Activated CD4-positive, alpha-beta T cell treated with anti-CD3 and anti-CD28 coated beads for 36 hours (primary cell): Measurements from ENCODE around the gene STUB1. TPM values are rescaled to one million over a fixed set of nuclear protein-coding genes. Genes with fewer than 3 reads are reported as not detected.
"Not testable (repeated sequence)": the region's sequence is repeated elsewhere in the genome, so short reads cannot be mapped to it uniquely, and the experiment has no call there.

Experiments used
- ATAC-seq: fragments of 200-7000 bp; cut with Tn5 transposase; one replicate; pipeline ENCODE4 v1.10.0; 2021; ENCODE audit warnings: mild to moderate bottlenecking, moderate library complexity
- CTCF ChIA-PET: fragments of 350-600 bp; sonication (Branson Sonifier 250); formaldehyde crosslinking; loops from one replicate; lab custom pipeline; 2021; ENCODE audit warnings: antibody characterized with exemption; lab: Charles Lee
- POLR2A ChIA-PET: fragments of 350-600 bp; sonication (Branson Sonifier 250); formaldehyde crosslinking; loops from one replicate; lab custom pipeline; 2021; ENCODE audit warnings: antibody characterized with exemption, inconsistent platforms; lab: Charles Lee
- DNase-seq: peaks from one replicate; pipeline ENCODE4 v3.0.0-alpha.2; 2020
- H3K27ac Mint-ChIP-seq: one replicate; pipeline ENCODE4 v1.8.0; 2021; ENCODE audit warnings: mixed read lengths
- H3K27me3 Mint-ChIP-seq: one replicate; pipeline ENCODE4 v1.8.0; 2021; ENCODE audit warnings: mixed read lengths
- H3K36me3 Mint-ChIP-seq: one replicate; pipeline ENCODE4 v1.8.0; 2021; ENCODE audit warnings: low read depth, mixed read lengths
- H3K4me1 Mint-ChIP-seq: one replicate; pipeline ENCODE4 v1.8.0; 2021; ENCODE audit warnings: mixed read lengths
- H3K4me3 Mint-ChIP-seq: one replicate; pipeline ENCODE4 v1.8.0; 2021; ENCODE audit warnings: mild to moderate bottlenecking, moderate library complexity, mixed read lengths
- H3K9me3 Mint-ChIP-seq: one replicate; pipeline ENCODE4 v1.8.0; 2021; ENCODE audit warnings: low read depth, mixed read lengths
- intact Hi-C, 2 experiments: fragments of 100-400 bp; cut with DNase I in 1 of 2; cut with micrococcal nuclease in 1 of 2; formaldehyde crosslinking; loops; one replicate each; pipeline versions ENCODE4 v1.14.2 to v1.15.1; 2022 to 2024; cut with DNase I, micrococcal nuclease
- total RNA-seq, 2 experiments: library from RNA; stranded (reverse); gene quantifications; one replicate each; pipeline ENCODE4 v1.2.3, GENCODE V29; 2021

Gene STUB1
- total RNA-seq, 2 experiments from 2014 or later, result 61.1 to 67.0 TPM

DNA sequence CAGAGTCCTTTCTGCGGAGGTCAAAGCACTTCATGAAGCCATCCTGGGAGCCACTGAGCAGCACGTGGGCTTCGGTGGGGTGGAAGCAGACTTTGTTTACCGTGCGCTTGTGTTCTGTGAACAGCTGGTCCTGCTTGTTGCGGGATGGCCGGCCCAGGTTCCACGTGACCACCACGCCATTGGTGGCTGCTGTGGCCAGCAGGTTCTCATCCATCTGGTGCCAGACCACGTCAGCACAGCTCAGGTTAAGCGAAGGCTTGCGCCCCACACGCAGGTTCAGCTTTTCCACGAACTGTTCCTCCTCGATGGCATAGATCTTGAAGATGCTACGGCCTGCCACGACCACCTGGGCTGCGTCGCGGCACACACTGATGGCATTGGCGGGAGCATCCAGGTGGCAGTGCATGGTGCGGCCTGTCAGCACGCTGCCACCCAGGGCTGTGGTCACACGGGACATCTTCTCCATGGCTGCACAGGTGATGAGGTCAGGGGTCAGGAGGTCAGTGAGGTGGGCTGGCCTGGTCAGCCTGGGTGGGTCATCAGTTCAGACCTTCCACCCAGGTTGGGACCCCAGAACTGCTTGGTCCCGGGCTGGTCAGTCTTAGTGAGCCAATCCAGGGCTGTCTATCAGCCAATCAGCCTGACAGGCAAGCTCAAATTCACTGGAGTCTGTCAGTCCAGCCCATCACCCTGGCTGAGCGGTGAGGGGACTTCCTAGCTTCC, 9.1 kb downstream of the STUB1 start:
- peak overlapping the region; percentile 80 for H3K27ac Mint-ChIP-seq
- peaks cover 21% of the 10 kb centered on the region for H3K4me1 Mint-ChIP-seq
- H3K36me3 Mint-ChIP-seq, result peaks cover 10% of the 10 kb centered on the region
- CTCF ChIA-PET, result interaction anchor here (0.7 to 1.7 kb wide), 3 partner anchors 23 to 61 kb away, joined by 3 to 4 read pairs (median 3); no protein-coding TSS in a partner anchor
- H3K9me3 Mint-ChIP-seq, result no peaks in the 10 kb centered on the region
- intact Hi-C loops, result no loop called here
- no peak for ATAC-seq
- no peaks in the 10 kb centered on the region for H3K27me3 Mint-ChIP-seq
- POLR2A ChIA-PET, result no interaction called here
- peak overlapping the region; percentile 85 for H3K4me3 Mint-ChIP-seq
- DNase-seq, result no peak

DNA sequence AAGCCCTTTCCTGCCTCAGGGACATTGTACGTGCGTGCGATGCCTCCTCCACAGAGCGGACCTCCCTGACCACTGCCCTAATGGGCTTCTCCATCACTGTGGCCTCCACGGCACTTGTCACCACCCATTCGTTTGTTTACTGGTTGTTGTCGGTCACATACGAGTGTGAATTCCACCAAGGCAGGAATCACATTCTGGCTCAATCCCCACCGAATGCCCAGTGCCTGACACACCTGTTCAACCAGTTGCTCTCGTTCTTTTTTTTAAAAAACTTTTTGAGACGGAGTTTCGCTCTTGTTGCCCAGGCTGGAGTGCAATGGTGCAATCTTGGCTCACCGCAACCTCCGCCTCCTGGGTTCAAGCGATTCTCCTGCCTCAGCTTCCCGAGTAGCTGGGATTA, 11.0 kb downstream of the STUB1 start:
- intact Hi-C loops, H3K9me3 Mint-ChIP-seq, POLR2A ChIA-PET, H3K36me3 Mint-ChIP-seq, ATAC-seq, DNase-seq, CTCF ChIA-PET, H3K27me3 Mint-ChIP-seq: not testable (repeated sequence)
- Mint-ChIP-seq H3K27ac (peak overlapping the region; percentile 58), H3K4me3 (peak overlapping the region; percentile 85), H3K4me1 (peaks cover 25% of the 10 kb centered on the region)

DNA sequence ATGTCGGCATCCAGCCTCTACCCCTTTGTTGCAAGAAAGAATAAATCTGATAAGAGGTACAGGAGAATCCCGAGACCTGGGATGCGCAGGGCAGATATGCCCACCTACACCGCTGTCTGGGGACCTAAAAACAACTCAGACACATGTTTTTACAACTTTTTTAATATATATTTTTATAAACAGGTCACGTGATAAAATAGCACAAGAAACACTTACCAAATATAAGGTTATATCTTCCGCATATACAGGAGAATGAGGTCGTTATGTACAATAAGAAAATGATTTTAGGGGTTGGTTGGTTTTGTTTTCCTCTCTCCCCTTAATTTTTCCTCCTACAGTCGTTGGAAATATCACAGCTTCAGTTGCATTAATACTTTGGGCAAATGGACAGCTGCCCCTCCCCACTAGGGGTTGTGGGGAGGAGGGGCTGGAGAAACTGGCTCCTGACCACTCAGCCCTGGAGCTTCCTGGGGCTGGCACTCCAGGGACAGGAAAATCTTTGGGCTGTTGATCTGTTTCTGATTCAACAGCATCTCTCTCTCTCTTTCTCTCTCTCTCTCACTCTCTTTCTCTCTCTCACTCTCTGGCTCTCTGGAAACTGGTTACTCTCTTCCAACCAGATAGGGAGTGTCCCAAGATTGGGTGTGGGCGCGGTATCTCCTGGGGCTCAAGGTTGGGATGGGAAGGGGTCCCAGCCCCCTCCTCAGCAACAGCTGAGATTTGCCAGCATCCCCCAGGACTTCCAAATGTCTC, 12.3 kb downstream of the STUB1 start:
- H3K36me3 Mint-ChIP-seq, result no peaks in the 10 kb centered on the region
- H3K27me3 Mint-ChIP-seq, result no peaks in the 10 kb centered on the region
- H3K27ac Mint-ChIP-seq, result no peak overlapping the region
- POLR2A ChIA-PET, result interaction anchor here (0.8 kb wide), 1 partner anchor 358 kb away, joined by 3 read pairs; no protein-coding TSS in a partner anchor
- no peaks in the 10 kb centered on the region for H3K9me3 Mint-ChIP-seq
- H3K4me1 Mint-ChIP-seq, result peaks cover 27% of the 10 kb centered on the region
- ATAC-seq (no peak), DNase-seq (no peak)
- no peak overlapping the region for H3K4me3 Mint-ChIP-seq
- intact Hi-C loops, result no loop called here
- CTCF ChIA-PET, result no interaction called here

DNA sequence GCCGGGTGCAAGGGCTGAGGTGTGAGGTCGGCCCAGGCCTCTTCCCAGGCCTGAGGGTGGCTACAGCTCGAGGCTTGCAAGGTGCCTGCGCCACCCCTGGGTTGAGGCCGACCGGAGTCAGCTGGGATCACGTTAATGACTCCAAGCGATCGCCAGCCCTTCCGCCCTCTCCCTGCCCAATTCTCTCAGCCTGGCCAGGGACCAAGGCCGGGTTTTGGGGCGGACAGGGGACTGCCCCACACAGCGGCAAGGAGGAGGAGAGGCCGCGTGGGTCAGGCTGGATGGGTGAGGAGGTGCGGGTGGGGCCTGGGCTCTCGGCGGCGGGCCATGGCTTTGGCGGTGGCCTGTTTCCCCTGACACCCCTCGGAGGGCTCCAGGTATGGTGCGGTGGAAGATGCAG, 13.2 kb downstream of the STUB1 start:
- Mint-ChIP-seq H3K9me3 (no peaks in the 10 kb centered on the region), H3K27me3 (no peaks in the 10 kb centered on the region), H3K27ac (no peak overlapping the region), H3K36me3 (no peaks in the 10 kb centered on the region), H3K4me3 (no peak overlapping the region), H3K4me1 (peaks cover 27% of the 10 kb centered on the region)
- CTCF ChIA-PET, result no interaction called here
- POLR2A ChIA-PET, result no interaction called here
- DNase-seq (no peak), ATAC-seq (no peak)
- intact Hi-C loops, result no loop called here

DNA sequence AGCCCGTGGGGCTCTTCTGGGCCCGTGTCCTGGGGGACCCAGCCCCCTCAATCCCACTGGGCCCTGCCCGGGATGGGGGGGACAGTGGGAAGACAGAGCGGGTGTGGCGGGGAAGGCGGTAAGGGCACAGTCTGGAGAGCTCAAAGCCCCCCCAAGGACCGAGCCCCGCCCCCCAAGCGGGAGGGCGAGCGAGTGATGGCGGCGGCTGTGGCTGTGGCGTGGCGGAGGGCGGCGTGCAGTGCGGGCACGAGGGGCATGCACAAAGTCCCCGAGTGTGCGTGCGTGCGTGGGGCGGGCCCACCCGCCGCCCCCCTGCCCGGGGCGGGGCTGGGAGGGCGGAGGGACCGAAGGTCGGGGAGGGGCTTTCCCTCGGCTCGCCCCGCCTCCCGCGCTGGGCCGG, 13.6 kb downstream of the STUB1 start:
- Mint-ChIP-seq H3K27me3 (no peaks in the 10 kb centered on the region), H3K4me1 (peaks cover 23% of the 10 kb centered on the region), H3K36me3 (no peaks in the 10 kb centered on the region), H3K9me3 (no peaks in the 10 kb centered on the region), H3K27ac (no peak overlapping the region), H3K4me3 (no peak overlapping the region)
- no peak for ATAC-seq
- POLR2A ChIA-PET, result no interaction called here
- intact Hi-C loops, result loop anchor here in 1 of 2 experiments (2.0 kb wide), 1 partner anchor 27 kb away; the partner anchor contains the start of gene ANTKMT
- CTCF ChIA-PET, result interaction anchor here (0.6 kb wide), 1 partner anchor 324 kb away, joined by 3 read pairs; no protein-coding TSS in a partner anchor
- peak; percentile 48 for DNase-seq

DNA sequence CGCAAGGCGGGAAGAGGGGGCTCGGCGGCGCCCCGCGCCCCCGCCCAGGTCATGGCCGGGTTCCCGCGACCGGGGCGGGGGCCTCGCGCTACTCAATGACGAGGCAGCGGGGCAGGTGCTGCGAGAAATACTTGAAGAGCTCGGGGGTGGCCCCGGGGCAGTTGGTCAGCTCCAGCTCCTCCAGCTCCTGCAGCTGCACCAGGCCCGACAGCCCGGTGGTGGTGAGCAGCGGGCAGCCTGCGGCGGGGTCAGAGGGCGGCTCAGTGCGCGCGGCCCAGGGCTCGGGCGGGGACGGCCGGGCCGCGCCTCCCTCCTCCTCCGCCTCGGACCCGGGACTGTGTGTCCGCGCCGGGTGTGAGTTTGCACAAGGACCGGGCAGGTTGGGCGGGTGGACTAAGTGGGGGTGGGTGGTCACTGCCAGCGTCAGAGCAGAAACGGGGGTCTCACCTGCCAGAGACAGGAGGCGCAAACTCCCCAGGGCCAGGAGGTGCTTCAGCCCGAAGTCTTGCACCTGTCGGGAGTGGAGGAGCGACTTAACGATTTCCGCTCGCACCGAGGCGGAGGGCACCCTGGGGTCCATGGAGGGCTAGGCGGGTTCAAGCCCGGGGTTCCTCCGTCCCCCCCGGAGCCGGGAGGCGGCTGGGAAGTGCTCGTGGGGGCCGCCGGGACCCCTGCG, 14.1 kb downstream of the STUB1 start:
- ChIA-PET POLR2A (no interaction called here), CTCF (interaction anchor here (0.6 to 2.1 kb wide), 3 partner anchors 16 to 325 kb away, joined by 3 to 6 read pairs (median 3); no protein-coding TSS in a partner anchor)
- ATAC-seq (no peak), DNase-seq (no peak)
- Mint-ChIP-seq H3K36me3 (no peaks in the 10 kb centered on the region), H3K27ac (no peak overlapping the region), H3K4me3 (peak overlapping the region; percentile 77), H3K4me1 (peaks cover 18% of the 10 kb centered on the region), H3K27me3 (no peaks in the 10 kb centered on the region), H3K9me3 (no peaks in the 10 kb centered on the region)
- intact Hi-C loops, result loop anchor here in 1 of 2 experiments (2.0 kb wide), 1 partner anchor 26 kb away; the partner anchor contains the start of gene ANTKMT

DNA sequence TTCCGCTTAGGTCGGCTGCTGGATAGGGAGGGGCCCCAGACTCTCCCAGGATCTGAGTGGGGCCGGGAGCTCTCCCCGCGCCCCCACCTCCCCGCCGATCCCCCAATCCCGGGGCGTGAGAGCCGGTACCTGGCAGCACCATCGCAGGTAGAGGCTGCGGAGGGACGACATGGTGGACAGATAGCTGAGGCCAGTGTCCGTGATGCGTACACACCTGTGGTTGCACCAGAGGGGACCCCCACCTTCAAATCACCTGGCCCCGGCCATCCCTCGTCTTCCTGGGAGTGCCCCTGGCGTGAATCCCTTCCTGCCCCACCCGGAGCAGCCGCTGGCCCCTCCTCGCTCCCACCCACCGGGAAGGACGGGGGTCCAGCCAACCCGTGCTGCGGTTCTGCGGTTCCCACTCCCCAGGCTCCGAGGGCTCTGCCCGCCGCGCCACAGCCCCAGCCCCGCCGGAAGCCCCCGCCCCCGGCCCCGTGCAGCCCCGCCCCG, 14.7 kb downstream of the STUB1 start:
- no peak for ATAC-seq
- Mint-ChIP-seq H3K4me1 (peaks cover 15% of the 10 kb centered on the region), H3K27me3 (no peaks in the 10 kb centered on the region), H3K36me3 (no peaks in the 10 kb centered on the region), H3K27ac (no peak overlapping the region), H3K9me3 (no peaks in the 10 kb centered on the region), H3K4me3 (peak overlapping the region; percentile 77)
- POLR2A ChIA-PET, result interaction anchor here (0.9 kb wide), 1 partner anchor 13 kb away, joined by 3 read pairs; no protein-coding TSS in a partner anchor
- intact Hi-C loops, result loop anchor here in 1 of 2 experiments (1.0 to 5.0 kb wide), 6 partner anchors 20 to 457 kb away; partner anchors contain the start of genes ANTKMT, CACNA1H, CHTF18 and METRN
- CTCF ChIA-PET, result interaction anchor here (1.0 to 2.1 kb wide), 3 partner anchors 15 to 270 kb away, joined by 3 to 11 read pairs (median 6); no protein-coding TSS in a partner anchor
- DNase-seq, result no peak

DNA sequence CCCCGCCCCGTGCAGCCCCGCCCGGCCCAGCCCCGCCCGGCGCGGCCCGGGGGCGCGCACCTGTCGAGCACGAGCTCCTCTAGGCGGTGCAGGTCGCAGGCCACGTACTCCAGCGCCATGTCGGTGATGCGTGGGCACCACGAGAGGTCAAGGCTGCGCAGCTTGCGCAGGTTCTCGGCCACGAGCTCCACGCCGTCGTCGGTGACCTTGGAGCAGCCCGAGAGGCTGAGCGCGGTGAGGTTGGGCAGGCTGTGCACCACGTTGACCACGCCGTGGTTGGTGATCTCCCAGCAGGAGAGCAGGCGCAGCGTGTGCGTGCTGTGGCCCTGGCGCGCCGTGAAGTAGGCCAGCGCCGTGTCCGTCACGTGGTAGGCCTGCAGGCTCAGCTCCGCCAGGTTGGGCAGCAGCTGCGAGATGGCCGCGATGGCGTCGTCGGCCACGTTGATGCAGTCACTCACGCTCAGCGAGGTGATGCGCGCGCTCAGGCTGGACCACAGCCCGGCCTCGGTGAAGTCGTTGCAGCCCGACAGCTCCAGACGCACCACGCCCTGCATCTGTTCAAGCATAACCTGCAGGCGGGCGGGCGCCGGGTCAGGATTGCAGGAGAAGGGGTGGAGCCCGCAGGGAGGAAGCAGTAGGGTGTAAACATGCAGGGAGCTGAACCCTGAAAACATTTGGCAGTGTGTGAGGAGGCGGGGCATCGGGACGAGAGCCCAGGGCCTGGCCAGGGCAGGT, 15.3 kb downstream of the STUB1 start:
- peak; percentile 89 for DNase-seq
- intact Hi-C loops, result loop anchor here in 1 of 2 experiments (1.0 to 5.0 kb wide), 6 partner anchors 20 to 457 kb away; partner anchors contain the start of genes ANTKMT, CACNA1H, CHTF18 and METRN
- no peaks in the 10 kb centered on the region for H3K27me3 Mint-ChIP-seq
- H3K4me1 Mint-ChIP-seq, result peaks cover 13% of the 10 kb centered on the region
- ChIA-PET CTCF (interaction anchor here (1.0 to 2.1 kb wide), 4 partner anchors 15 to 269 kb away, joined by 3 to 11 read pairs (median 5); partner anchors contain the start of gene CIAO3), POLR2A (interaction anchor here (0.9 kb wide), 1 partner anchor 12 kb away, joined by 3 read pairs; no protein-coding TSS in a partner anchor)
- peak; percentile 82 for ATAC-seq
- H3K36me3 Mint-ChIP-seq, result no peaks in the 10 kb centered on the region
- no peaks in the 10 kb centered on the region for H3K9me3 Mint-ChIP-seq
- H3K4me3 Mint-ChIP-seq, result peak overlapping the region; percentile 77
- H3K27ac Mint-ChIP-seq, result peak overlapping the region; percentile 80

DNA sequence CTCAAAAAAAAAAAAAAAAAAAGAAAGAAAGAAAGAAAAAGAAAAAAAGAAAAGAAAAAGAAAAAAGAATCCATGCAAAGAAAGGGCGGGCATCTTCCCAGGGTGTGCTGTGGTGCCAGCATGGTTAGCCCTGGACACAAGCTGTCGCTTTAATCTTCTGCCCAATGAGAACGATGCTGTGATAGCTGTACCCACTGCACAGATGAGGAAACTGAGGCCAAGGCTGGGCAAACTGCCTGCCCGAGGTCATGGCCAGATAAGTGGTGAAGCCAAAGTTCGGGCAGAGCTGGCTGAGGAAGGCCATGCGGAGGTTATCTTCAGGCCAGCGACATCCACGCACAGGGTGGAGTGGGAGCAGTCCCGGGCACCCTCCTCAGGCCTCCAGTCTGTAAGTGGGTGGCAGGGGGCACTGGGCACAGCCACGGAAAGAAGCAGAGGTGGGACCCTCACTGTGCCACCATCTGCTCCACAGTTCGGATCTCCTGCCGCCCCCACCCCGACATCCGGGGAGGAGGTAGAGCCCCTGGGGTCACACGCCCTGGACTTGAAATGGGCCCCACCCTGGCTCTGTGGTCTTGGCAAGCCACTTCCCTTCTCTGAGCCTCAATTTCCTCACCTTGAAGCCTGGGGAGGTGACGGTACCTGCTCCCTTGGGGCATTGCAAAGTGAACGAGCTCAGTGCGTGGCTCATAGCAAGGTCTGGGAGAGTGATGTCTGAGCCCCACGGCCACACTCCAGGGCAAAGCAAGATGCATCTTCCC, 18.9 kb downstream of the STUB1 start:
- ATAC-seq (no peak), DNase-seq (no peak)
- Mint-ChIP-seq H3K9me3 (no peaks in the 10 kb centered on the region), H3K4me1 (peaks cover 10% of the 10 kb centered on the region), H3K27me3 (peaks cover 13% of the 10 kb centered on the region), H3K4me3 (no peak overlapping the region), H3K36me3 (no peaks in the 10 kb centered on the region), H3K27ac (no peak overlapping the region)
- ChIA-PET CTCF (interaction anchor here (0.9 kb wide), 1 partner anchor 26 kb away, joined by 4 read pairs; no protein-coding TSS in a partner anchor), POLR2A (no interaction called here)
- intact Hi-C loops, result loop anchor here in 1 of 2 experiments (5.0 kb wide), 2 partner anchors 88 to 453 kb away; partner anchors contain the start of genes CACNA1H, CHTF18 and RPUSD1
